Measurements from ENCODE around the gene CAMK1D.
"Not testable (repeated sequence)": the region's sequence is repeated elsewhere in the genome, so short reads cannot be mapped to it uniquely, and the experiment has no call there.

The CAMK1D gene

GRCh38 chr10:12526311-12526710, 177.0 kb downstream of the CAMK1D start:
- no peak for DNase-seq (ENCODE audit: low read depth)

DNA sequence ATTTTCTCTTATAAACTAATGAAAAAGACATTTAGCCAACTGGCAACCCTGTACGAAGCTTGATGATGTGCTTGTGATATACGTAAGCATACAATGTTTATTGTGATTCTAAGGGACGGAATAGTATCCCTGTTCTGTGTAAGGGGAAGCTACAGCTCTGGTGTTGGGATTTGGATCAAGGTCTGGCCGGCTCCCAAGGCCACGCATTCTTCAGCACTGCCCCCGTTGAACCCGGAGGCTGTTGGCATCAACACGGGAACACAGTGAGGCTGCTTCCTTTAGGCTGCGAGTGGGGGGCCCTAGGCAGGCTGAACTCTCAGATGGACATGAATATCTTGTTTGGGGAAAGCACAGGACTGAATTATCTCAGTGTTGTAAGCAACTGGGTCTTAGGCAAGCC, 180.6 kb downstream of the CAMK1D start:
- DNase-seq (ENCODE audit: low read depth), result no peak

- DNase-seq (ENCODE audit: low read depth), result no peak
Observed at GRCh38 chr10:12531305-12532220, 182.2 kb downstream of the CAMK1D start.

GRCh38 chr10:12533151-12533550, 183.8 kb downstream of the CAMK1D start:
- no peak for DNase-seq (ENCODE audit: low read depth)

DNA sequence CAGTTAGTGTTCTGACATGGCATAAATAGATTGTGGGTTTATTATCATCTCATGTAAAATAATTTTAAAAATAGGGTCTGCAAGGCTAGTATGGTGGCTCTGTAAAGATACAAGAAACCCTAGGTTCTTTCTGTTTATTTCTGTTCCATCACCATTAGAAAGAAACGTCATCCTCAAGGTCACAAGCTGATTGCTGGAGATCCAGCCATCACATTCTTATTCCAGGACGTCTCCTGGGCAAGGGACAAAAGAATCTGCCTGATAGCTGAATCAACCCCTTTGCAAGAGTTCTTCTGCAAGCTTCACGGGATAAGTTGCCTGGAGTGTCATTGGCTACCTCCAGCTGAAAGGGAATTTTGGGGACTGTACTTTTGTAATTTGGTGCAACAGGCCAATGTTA, 184.4 kb downstream of the CAMK1D start:
- no peak for DNase-seq (ENCODE audit: low read depth)

- no peak for DNase-seq (ENCODE audit: low read depth)
Observed at GRCh38 chr10:12534824-12535223, 185.5 kb downstream of the CAMK1D start.

GRCh38 chr10:12535656-12536055, 186.3 kb downstream of the CAMK1D start:
- DNase-seq (ENCODE audit: low read depth), result no peak

GRCh38 chr10:12538491-12538995, 189.2 kb downstream of the CAMK1D start:
- no peak for DNase-seq (ENCODE audit: low read depth)

- DNase-seq (ENCODE audit: low read depth), result no peak
Observed at GRCh38 chr10:12539350-12540164, 190.2 kb downstream of the CAMK1D start.

- DNase-seq (ENCODE audit: low read depth), result no peak
Observed at GRCh38 chr10:12540341-12540781, 191.0 kb downstream of the CAMK1D start.

DNA sequence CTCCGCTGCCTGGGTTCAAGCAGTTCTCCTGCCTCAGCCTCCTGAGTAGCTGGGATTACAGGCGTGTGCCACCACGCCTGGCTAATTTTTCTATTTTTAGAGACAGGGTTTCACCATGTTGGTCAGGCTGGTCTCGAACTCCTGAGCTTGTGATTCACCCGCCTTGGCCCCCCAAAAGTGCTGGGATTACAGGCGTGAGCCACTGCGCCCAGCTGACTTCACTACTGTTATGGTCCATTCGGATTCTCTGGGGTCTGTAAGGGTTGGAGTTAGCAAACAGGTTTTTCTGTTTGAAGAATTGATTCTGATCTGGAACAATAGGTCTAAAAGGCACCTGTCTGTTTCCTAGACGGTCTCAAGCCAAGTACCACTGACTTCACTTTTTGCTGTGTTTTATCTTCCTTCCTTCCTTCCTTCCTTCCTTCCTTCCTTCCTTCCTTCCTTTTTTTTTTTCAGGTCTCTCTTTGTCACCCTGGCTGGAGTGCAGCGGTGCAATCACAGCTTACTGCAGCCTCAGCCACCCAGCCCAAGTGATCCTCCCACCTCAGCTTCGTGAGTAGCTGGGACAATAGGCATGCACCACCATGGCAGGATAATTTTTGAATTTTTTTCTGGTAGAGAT, 192.2 kb downstream of the CAMK1D start:
- DNase-seq (ENCODE audit: low read depth), result no peak

- DNase-seq (ENCODE audit: low read depth), result no peak
Observed at GRCh38 chr10:12542133-12542670, 192.9 kb downstream of the CAMK1D start.

DNA sequence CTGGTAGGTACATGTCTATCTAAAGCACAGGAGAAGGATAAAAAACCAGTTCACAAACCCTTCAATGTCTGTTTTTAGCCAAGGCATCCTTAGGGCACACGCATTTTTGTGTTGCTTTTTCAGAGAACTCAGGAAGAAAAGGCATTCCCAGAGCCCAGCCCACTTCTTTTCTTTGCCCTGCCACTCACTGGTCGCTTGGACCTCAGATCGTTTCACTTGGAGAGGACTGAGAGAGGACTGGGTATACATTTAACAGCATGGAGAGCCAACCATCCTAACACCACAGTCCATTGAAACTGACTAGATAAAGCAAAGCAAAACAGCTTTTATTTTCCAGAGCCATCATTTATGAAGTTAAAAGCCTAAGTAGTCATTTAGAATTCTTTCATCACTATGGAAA, 194.2 kb downstream of the CAMK1D start:
- no peak for DNase-seq (ENCODE audit: low read depth)

DNA sequence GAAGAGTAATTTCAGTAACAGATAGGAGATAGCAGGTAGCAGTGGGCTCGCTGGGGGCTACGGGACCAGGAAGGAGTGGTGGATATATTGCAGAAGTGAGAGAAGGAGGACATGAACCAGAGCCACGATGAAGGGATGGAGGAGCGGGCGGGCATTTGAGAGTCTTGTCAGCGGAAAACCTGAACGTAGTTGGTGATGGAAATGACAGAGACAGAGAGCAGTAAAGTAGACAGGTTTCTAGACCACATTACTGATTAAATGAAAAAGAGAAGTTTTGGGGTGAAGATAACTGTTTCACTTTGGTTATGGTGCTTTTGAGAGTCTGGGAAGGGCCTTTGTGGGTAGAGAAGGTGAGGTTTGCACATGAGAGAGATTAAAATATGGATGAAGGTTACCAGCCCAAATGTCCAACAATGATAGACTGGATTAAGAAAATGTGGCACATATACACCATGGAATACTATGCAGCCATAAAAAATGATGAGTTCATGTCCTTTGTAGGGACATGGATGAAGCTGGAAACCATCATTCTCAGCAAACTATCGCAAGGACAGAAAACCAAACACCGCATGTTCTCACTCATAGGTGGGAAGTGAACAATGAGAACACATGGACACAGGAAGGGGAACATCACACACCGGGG, 196.9 kb downstream of the CAMK1D start:
- not testable (repeated sequence) for DNase-seq (ENCODE audit: low read depth)

DNA sequence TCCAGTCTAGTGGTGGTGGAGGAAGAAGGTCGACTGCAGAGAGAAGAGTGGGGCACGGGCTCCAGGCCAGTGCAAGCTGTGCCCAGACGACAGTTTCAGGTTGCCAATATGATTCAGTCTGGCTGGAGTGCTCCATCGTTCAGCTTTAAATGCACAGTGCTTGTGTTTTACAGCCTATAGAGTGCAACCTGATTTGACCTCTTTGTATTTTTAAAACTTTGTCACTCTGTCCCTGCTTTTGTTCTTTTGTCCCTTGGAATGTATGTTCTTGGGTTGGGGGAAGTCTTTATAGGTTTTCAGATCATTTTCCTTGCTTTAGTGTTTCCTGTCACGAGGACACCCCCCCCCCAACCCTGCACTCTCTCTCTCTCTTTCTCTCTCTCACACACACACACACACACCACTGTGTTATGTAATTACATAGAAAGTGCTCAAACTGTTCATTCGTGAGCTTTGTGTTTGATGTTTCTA, 198.0 kb downstream of the CAMK1D start:
- DNase-seq (ENCODE audit: low read depth), result no peak

GRCh38 chr10:12549297-12549696, 199.9 kb downstream of the CAMK1D start:
- DNase-seq (ENCODE audit: low read depth), result no peak

DNA sequence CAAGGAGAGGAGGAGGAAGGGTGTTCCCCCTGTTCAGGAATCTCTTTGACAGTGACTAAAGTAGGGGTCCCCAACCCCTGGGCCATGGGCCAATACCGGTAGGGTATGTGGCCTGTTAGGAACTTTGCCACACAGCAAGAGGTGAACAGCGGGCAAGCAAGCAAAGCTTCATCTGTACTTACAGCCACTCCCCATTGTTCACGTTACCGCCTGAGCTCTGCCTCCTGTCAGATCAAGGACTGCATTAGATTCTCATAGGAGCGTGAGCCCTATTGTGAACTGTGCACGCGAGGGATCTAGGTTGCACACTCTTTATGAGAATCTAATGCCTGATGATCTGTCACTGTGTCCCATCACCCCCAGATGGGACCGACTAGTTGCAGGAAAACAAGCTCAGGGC, 201.6 kb downstream of the CAMK1D start:
- DNase-seq (ENCODE audit: low read depth), result no peak

GRCh38 chr10:12556039-12556438, 206.7 kb downstream of the CAMK1D start:
- no peak for DNase-seq (ENCODE audit: low read depth)

DNA sequence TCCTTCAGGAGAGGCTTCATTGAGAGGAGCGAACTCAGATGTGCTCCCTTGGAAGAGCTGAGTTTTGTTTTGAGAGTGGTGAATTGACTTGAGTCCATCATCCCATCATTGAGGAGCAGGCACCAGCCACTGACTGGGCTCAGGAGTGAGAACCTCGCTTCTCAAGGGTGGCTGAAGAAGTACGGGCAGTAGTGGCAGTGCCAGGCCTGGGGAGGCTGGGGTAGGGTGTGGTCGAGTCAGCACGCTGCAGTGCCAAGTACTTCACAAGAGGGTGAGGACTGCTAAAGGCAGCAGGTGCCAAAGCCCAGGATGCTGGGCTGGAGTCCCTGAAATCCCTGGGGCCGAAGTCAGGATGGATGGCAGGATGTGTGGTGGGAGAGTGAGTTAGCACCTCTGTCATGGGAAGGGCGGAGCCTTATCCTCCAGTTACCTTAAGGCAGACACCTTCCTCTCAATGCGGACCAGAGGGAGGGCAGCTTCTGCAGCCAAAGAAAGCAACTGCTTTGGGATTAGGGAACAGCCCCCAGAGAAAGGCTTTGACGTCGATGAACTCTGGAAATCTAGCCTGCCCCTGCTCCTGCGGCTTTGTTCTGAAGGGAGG, 210.3 kb downstream of the CAMK1D start:
- no peak for DNase-seq (ENCODE audit: low read depth)

GRCh38 chr10:12561307-12561706, 212.0 kb downstream of the CAMK1D start:
- no peak for DNase-seq (ENCODE audit: low read depth)

DNA sequence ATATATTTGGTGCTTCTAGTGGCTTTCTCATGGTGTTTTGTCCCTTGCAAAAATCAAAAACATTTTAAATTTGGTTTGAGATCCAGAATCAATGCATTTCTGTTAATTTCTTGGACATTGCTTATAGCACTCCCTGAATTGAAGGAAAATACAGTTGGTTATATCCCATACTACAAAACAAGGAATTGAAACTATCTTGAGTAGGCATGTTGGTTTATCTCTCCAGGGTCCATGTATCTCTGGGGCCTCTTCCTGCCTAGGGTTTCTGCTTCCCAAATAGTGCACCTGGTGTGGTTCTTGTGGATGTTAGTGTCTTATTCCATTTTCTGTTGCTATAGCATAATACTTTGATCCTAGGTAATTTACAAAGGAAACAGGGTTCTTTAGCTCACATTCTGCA, 212.4 kb downstream of the CAMK1D start:
- DNase-seq (ENCODE audit: low read depth), result no peak
